Tibial artery (tissue), 4 donors: ENCODE measurements around the gene CREB3L1.
"Not testable (repeated sequence)": the region's sequence is repeated elsewhere in the genome, so short reads cannot be mapped to it uniquely, and the experiment has no call there.

Source experiments
- DNase-seq, 2 donors: peaks; one replicate each; pipeline ENCODE4 v3.0.0-alpha.2; 2019
- H3K27ac ChIP-seq, 2 donors: fragments of 200-600 bp; sonication (generic) in 1 of 2; 1 replicate in 1 of 2; 2 replicates in 1 of 2; pipeline ENCODE4 v1.5.1; 2018 to 2019; ENCODE audit warnings: mild to moderate bottlenecking in 1 of 2
- H3K27me3 ChIP-seq, 2 donors: fragments of 200-600 bp; sonication (generic) in 1 of 2; one replicate each; pipeline versions ENCODE4 v1.5.1 to v1.6.0; 2016 to 2019
- H3K36me3 ChIP-seq, 3 donors: fragments of 200-600 bp; sonication (generic) in 2 of 3; one replicate each; pipeline ENCODE4 v1.5.1; 2016 to 2019; ENCODE audit warnings: mild to moderate bottlenecking in 2 of 3
- H3K4me1 ChIP-seq, 4 donors: fragments of 200-600 bp; sonication (generic) in 2 of 4; 1 replicate in 3 of 4; 2 replicates in 1 of 4; pipeline ENCODE4 v1.5.1; 2016 to 2019
- H3K4me3 ChIP-seq, 2 donors: fragments of 200-600 bp; sonication (generic) in 1 of 2; 1 replicate in 1 of 2; 2 replicates in 1 of 2; pipeline ENCODE4 v1.5.1; 2018 to 2019; ENCODE audit warnings: mild to moderate bottlenecking in 2 of 2
- H3K9me3 ChIP-seq, 3 donors: fragments of 200-600 bp; sonication (generic) in 1 of 3; one replicate each; pipeline ENCODE4 v1.5.1; 2016 to 2019
- CTCF ChIP-seq, 2 experiments: fragments of 200-600 bp in 1 of 2; fragments of 450-650 bp in 1 of 2; IDR thresholded peaks; one replicate each; pipeline ENCODE4 v1.5.1; 2017 to 2019; ENCODE audit warnings: antibody characterized with exemption in 2 of 2, mild to moderate bottlenecking in 1 of 2, moderate library complexity in 1 of 2
- intact Hi-C: fragments of 100-400 bp; cut with DNase I; formaldehyde crosslinking; loops from one replicate; pipeline ENCODE4 v1.15.0; 2023; ENCODE audit warnings: low total_unique reads

The CREB3L1 gene

GRCh38 chr11:46256540-46257001 is 20.9 kb upstream of the CREB3L1 start:
- DNase-seq: no peak
- intact Hi-C loops: no loop called here
- Histone ChIP-seq H3K4me1 (no peaks in the 10 kb centered on the region), H3K9me3 (no peaks in the 10 kb centered on the region), H3K27me3 (no peaks in the 10 kb centered on the region), H3K36me3 (no peaks in the 10 kb centered on the region), H3K4me3 (no peak overlapping the region), H3K27ac (no peak overlapping the region)
- no peak for TF ChIP-seq CTCF (IDR thresholded peaks at IDR 0.05)

DNA sequence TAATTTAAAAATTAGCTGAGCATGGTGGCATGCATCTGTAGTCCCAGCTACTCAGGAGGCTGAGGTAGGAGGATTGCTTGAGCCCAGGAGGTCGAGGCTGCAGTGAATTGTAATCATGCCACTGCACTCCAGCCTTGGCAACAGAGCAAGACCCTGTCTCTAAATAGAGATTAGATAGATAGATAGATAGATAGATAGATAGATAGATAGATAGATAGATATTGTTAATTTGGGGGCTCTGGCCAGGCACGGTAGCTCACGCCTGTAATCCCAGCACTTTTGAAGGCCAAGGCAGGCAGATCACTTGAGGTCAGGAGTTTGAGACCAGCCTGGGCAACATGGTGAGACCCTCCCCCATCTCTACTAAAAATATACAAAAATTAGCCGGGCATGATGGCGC is 18.1 kb upstream of the CREB3L1 start:
- DNase-seq, H3K36me3 ChIP-seq, H3K9me3 ChIP-seq, H3K27ac ChIP-seq, intact Hi-C loops, H3K27me3 ChIP-seq, H3K4me1 ChIP-seq, H3K4me3 ChIP-seq: not testable (repeated sequence)

DNA sequence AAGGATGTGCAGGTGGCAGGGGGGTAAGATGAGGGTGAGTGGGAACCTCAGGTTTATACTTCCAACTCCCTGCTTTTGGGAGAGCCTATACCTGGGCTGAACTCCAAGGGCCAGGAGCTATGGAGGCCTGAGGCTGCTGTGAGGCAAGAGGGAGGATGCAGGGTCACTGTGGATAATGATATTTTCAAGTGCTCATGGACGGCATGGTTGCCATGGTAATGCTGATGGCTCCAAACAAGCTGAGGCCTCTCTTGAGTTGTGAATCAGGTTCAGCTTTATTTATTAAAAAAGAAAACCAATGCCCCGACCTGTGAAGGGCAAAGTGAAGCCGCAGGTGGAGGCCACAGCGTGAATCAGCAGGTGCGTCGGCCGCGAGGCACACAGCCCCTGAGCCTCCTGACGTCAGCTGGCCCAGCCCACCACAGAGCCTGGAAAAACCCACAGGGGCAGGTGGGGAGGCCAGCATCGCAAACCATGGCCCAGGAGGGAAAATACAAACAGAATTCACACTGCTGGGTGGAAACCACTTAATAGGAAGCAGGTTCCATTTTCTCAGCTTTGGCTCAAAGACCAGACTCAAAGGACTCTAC is 17.4 kb upstream of the CREB3L1 start:
- intact Hi-C loops: no loop called here
- Histone ChIP-seq H3K4me3 (no peak overlapping the region), H3K4me1 (no peaks in the 10 kb centered on the region), H3K36me3 (no peaks in the 10 kb centered on the region), H3K9me3 (no peaks in the 10 kb centered on the region), H3K27ac (no peak overlapping the region), H3K27me3 (no peaks in the 10 kb centered on the region)
- peak in 1 of 2 donors; percentile 17 for DNase-seq
- no peak for TF ChIP-seq CTCF (IDR thresholded peaks at IDR 0.05)

DNA sequence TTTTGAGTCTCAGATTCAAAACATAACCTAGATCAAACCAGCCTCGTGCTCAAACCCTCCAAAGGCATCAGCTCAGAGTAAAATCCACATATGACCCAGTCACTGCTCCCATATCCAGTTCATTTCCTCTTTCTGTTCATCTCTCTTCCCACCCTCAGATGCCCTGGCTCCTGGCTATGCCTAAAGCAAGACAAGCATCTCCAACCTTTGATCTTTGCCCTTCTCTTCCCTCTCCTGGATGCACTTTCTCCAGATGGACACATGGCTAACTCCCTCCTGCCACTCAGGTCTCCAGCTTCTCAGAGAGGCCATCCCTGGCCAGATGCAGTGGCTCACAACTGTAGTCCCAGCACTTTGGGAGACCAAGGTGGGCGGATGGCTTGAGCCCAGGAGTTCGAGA is 14.3 kb upstream of the CREB3L1 start:
- H3K9me3 ChIP-seq: no peaks in the 10 kb centered on the region
- H3K36me3 ChIP-seq: no peaks in the 10 kb centered on the region
- no peaks in the 10 kb centered on the region for H3K4me1 ChIP-seq
- no peak overlapping the region for H3K4me3 ChIP-seq
- H3K27ac ChIP-seq: no peak overlapping the region
- H3K27me3 ChIP-seq: peaks cover 0 to 2% of the 10 kb centered on the region in 2 donors
- DNase-seq: no peak
- intact Hi-C loops: no loop called here
- TF ChIP-seq CTCF (IDR thresholded peaks at IDR 0.05): no peak

DNA sequence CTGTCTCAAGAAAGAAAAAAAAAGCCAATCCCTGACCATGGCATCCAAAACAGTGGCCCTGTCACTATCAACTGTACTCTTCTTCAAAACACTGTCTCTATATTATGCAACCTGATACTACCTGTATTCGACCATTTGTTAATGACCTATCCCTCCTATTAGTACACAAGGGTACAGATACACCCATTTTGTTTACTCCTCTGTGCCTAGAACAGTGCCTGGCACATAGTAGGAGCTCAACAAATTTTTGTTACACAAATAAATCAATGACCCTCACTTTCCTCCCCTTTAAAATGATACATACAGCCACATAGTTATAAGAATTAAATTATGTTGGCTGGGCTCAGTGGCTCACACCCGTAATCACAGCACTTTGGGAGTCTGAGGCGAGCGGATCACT is 13.4 kb upstream of the CREB3L1 start:
- no peak overlapping the region for H3K4me3 ChIP-seq
- no peak overlapping the region for H3K27ac ChIP-seq
- no peak for DNase-seq
- H3K36me3 ChIP-seq: no peaks in the 10 kb centered on the region
- H3K9me3 ChIP-seq: no peaks in the 10 kb centered on the region
- intact Hi-C loops: no loop called here
- H3K4me1 ChIP-seq: no peaks in the 10 kb centered on the region
- TF ChIP-seq CTCF (IDR thresholded peaks at IDR 0.05): no peak
- H3K27me3 ChIP-seq: peaks cover 0 to 2% of the 10 kb centered on the region in 2 donors

DNA sequence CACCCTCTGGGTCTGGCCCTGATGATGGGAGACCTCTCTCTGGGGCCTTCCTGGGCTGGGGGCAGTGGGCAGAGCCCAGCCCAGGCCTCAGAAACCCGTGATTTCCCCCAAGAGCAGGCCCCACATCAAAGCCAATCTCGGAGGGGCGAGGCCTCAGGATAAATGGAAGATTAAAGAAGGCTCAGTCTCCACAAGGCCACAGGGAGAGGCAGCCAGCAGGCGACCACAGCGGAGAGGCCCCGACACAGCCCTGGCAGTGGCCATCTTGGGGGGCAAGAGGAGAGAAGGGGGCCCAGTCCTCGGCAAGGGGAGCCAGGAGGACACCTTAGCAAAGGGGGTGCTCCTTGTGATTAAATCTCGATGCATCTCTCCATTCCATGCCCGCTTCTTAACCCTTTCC is 12.5 kb upstream of the CREB3L1 start:
- intact Hi-C loops: no loop called here
- Histone ChIP-seq H3K27me3 (peaks cover 0 to 2% of the 10 kb centered on the region in 2 donors), H3K9me3 (no peaks in the 10 kb centered on the region), H3K4me3 (no peak overlapping the region), H3K36me3 (no peaks in the 10 kb centered on the region), H3K27ac (no peak overlapping the region), H3K4me1 (no peaks in the 10 kb centered on the region)
- no peak for TF ChIP-seq CTCF (IDR thresholded peaks at IDR 0.05)
- DNase-seq: no peak
